HG03095 (cell line): ENCODE results near the gene RPA3.

Experiments
- ATAC-seq: cut with Tn5 transposase; IDR thresholded peaks from one replicate; pipeline ENCODE4 v1.9.1; 2021; ENCODE audit warnings: moderate library complexity; ENCODE audit not compliant: unreplicated experiment

RPA3 gene

DNA sequence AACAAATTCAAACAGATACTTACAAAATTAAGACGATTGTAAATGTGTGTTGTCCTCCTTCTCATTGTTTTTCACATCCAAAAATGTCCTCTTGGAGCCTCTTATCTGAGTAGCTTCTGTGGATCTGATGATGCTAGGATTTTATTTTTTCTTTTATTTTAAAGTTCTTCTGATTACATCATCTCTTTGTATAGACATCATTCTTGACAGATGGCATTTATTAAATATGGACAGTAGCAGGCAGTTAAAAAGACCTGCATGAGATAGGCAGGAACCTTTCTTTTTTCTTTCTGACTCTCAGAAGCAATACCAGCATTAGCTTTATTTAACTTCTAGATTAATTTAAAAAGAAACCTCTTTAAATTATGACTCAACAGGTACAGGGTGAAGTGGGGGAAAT is at the start of gene RPA3:
Gene RPA3, minus strand, starts transcription at position 116 of the 400 bp plus-strand sequence. CDS start 78,189 bp downstream, outside the sequence.
- ATAC-seq = no peak

DNA sequence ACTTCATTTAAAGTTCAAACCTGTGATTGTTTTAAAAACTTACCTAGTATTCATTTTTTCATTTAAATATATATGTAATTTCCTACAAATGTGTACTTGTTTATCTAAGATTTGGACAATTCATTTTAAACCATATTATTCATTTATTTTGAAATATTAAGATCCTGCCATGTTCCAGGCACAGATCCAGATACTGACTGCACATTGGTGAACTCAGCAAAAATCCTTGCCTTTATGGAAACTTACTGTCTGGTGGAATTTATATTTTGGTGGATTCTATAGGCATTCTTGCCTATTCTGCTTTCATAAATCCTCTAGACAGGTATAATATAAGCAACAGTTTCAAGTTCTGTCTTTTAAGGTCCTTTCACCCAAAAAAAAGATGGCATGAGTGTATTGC is 48.3 kb upstream of the RPA3 start:
- ATAC-seq = no peak

DNA sequence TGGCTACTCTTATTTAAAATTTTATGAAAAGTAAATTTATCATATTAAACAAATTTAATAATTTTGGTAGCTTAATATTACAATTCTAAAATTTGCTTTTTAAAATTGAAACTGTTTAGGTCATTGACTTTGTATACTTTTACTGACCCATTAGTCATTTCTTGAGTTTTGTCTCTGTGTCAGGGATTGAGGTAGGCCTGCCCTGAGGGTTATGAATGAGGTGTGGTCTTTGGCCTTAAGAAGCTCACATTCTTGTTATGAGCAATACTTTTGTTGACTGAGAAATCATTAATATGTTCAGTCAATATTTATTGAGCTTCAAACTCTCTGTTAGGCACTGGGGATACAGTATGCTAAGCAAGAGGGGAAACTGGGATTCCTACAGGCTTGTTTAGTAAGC is 47.0 kb upstream of the RPA3 start:
- peak; percentile 64 for ATAC-seq

DNA sequence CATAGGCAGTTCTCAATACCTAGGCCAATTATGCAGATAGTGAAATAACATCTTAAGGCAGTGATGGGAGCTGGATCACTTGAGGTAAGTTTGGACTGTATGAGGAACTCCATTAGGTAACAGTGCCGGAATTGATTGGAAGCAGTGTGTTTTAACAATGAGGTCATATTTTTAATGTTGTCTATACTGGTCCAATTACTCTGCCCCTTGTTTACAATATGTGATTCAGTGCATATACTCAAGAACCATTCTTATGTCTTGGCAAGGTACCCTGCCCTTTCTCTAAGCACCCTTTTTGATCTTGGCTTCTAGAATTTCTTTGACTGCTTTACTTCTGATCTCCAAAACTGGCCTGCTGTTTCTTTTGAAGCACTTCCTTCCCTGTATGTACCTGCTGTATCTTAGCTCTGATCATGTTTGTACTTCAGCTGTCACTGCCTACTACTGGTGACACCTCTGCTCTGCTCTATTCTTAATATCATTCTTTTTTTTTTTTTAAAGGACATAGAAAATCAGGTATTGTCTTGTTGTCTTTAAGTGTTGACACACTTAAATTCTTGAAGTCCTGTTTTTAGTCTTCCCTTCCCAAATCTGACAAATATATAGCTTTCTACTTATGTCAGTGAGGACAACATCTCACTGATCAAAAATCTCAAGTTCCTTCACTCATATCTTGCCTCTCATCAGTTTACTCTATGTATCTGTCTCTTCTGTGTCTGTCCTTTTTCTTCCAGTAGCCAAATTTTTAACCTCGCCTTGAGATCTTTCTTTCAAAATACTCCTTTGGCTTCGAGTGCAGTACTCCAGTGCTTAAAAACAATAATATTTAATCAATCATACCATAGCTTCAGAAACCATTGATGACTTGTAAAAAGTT is 46.4 kb upstream of the RPA3 start:
- ATAC-seq = no peak

DNA sequence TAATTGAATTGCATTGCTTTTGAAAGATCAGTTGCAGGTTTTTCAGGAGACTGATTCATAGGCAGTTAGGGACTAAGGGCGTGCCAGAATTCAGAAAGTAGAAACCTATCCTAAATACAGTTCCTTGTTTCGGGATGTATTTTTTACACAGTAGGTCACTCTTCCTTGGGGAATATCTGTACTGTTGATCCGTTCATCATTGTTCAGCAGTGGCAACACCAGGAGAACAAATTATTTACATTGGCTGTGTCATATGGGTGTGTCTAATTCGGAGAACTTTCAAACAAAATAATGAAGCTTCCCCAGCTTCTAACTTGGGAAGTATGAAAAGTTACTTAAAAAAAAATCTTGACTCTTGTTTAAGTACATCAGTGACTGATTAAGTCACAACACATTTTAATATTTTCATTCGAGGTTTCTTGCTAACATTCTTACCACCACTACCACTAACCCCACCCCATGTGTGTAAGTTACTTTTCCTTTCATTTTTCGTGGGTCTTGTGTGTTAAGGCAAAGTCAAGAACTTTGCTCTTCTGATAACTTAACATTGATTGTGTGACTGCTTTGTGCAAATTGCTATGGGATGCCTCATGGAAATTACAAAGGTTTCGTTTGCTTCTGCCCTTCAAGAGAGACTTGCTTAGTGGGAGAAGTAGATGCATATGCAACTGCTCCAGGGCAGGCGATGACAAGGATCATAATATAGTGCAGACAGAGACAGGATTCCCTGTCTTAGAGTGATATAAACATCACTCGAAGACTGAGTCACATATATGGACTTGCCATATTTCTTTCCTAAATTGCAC is 43.8 kb upstream of the RPA3 start:
- ATAC-seq = peak; percentile 56

DNA sequence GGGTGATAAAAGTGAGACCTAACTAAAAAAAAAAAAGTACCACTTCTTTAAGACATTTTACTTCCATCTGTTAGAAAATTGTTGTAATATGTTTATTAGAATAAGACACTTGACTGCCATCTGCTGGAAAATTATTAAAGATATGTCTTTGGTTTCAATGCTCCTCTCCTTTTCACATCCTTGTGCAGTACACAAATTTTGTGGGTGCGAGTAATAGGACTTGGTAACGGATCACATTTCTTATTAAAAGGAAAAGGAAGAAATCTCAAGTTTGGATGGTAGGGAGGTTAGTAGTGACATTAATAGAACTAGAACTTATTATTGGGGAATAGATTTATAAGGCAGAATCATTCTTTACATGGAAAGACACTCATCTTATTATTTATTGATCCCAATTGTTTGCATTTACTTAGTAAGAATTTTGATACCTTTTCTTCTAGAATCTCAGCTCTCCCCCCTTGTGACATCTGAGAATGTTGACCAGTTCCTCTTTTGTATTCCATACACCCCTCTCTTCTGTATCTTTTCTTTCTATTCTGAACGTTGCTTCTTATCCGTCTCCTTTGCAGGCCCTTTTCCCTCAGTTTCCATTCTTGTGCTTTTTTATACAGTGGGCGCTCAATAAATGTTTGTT is 43.0 kb upstream of the RPA3 start:
- ATAC-seq = no peak

DNA sequence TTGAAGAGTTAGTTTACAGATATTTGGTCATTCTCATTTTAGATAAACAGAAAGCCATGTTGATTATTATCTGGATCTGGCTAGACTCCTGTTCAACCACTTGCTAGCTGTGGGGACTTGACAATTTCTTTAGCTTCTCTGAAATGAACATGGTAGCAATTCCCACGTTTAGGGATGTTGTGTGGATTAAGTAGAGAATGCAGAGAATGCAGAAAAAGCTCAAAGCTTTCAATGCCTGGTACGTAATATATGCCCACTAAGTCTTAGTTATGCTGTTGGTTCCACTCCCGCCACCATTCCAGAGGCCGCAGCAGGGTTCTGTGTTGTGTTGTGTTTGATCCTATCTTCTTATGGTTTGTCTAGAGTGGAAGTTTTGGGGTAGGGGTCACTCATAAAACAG is 39.2 kb upstream of the RPA3 start:
- ATAC-seq = no peak

DNA sequence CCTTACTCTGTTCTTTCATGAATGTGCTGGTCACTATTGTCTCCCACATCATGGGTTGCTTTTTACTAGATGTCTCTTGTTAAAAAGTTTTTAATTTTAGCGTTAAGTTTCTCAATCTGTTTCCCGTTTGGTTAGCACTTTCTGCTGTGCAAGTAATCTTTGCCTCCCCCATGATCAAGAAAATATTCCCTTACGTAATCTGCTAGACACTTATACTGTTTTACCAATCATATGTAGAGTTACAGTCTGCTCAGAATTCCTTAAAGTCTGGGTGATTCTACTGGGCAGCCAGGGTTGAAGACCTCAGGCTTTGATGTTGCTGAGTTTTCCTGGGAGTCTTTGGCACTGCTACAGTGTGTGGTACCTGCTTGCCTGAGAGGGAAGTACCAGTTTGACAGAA is 38.2 kb upstream of the RPA3 start:
- no peak for ATAC-seq

DNA sequence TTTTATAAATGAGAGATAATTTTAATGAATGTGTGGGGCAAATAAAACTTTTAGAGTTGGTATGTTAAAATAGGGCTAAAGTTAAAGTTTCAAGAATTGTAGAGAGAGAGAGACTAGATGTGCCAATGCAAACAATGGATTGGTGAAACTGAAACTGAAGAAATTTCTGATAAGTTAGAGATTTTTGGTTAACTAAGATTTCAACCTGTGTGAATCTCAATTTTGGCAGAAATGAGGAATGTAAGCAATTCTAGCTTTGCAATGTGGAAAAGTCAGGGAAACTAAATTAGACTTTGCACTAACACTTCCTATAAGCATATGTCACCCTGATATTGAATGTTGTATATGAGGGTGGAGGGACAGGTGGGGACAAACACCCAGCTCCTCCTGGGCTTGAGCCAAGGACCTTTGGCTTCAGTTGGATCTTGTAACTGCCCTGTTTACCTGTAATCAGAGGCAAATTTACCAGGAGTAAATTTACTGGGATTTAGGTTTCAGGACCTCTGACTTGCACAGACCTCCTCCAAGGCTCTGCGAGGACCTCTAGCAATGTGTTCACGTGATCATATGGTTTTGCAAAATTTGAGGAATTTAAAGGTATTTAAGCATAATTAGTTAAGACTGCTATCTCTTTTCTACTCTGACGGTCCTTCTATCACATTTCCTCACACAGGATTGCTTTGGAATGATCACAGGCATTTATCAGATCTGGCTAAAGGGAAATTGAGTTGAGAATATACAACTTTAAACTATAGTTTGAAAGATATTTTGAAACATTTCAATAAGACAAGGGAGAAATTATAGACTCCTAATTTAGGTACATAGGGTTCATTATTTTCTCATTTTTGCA is 33.1 kb upstream of the RPA3 start:
- ATAC-seq = no peak

DNA sequence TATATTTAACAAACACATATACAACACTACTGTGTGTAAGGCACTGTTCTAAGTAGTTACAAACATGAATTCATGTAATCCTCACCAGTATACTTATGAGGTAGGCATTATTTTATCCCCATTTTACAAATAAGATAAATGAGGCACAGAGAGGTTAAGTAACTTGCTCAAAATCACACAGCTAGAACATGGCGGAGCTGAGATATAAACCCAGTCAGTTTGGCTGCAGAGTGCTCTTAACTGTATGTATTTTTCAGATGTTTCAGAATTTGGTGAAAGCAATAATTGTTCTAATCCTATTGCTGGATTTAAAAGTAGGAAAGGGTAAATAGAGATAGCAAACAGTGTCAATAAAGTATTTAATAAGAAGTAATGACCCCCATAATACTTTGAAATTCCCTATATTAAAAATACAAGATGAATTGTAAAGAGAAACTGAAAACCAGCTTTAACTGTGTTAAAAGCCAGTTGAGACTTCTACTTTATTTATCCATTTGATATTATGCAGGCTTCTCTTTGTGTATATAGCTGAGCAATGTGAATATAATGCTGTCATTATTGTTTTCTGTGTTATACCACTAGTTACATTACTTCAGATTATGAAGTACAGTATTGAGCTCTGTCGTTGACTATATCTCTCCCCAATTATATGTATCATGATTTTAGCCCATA is 32.3 kb upstream of the RPA3 start:
- no peak for ATAC-seq

DNA sequence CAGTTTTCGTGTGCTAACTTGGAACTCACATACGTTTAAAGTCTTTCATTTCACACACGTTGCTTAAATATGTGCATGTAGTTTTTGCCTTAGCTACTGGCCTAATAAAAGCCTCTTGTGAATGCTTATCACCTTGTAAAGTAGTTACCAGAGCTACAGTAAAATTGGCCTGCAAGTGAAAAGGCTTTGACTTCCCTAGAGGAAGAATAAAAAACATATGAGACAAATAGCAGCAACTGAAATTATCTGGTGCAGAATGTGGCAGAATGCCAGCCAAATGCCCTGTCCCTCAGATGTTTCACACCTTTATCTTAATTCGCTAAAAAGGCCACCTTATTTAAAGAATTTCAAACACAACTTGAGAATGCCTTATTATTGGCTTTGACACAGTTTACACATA is 28.1 kb upstream of the RPA3 start:
- no peak for ATAC-seq

DNA sequence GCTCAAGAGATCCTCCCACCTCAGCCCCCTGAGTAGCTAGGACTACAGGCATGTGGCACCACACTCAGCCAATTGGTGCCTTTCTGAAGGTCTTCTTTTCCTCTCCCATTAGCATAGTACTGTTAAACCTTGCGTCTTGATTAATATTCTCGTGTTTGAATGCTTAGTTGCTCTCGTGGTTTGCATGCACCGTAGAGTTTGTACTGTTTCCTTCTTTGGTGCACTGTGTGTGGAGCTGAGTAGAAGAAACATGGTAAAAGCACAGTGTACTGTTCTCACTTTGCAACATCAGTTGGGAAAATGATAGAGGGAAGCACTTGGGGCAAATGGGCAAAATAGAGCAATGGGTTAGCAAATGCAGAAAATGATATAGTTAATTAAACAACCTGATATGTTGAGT is 27.6 kb upstream of the RPA3 start:
- ATAC-seq = no peak

DNA sequence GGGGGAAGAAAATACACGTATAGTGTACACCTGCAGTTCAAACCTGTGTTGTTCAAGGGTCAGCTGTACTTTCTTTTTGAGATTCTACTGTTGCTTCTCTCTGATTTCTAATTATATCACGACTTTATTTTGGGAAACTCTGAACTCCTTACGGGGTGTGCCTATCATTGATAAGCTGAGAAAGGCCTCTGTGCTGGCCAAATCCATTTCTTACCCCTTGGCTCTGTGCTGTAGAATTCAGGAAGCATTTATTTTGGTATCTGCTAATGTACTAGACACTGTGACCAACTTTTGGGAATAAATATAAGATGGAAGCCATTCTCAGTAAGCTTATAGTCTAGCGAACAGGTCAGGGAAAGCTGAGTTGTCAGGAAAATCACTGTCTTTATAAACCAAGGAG is 26.9 kb upstream of the RPA3 start:
- no peak for ATAC-seq

DNA sequence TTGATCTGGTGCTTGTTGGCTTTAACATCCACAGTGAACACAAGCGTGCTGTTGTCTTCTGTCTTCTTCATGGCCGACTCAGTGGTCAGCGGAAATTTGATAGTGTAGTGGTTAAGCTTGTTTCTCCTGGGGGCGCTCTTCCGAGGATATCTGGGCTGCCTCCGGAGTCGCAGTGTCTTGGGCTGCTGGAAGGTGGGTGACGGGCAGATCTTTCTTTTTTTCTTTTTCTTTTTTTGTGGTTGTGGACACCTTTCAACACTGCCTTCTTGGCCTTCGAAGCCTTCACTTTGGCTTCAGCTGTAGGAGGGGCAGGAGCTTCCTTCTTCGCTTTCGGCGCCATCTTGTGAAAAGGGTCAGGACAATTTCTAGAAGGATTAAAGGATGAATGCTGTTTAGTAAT is 23.8 kb upstream of the RPA3 start:
- ATAC-seq = no peak

DNA sequence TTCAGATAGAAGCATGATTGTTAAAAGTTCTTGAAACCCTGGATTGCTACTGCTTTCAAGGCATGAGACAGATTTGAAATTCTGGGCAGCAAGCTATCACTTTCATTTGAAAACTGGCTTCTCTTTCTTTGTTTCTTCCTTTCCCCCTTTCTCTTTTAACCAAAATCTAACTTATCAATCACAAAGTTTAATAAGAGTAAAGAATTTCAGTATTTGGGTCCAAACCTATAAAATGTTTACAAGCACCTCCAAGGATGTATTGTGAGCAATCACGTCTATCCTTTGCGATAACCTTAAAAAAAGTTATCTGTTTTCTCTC is 21.6 kb upstream of the RPA3 start:
- ATAC-seq = peak; percentile 30

DNA sequence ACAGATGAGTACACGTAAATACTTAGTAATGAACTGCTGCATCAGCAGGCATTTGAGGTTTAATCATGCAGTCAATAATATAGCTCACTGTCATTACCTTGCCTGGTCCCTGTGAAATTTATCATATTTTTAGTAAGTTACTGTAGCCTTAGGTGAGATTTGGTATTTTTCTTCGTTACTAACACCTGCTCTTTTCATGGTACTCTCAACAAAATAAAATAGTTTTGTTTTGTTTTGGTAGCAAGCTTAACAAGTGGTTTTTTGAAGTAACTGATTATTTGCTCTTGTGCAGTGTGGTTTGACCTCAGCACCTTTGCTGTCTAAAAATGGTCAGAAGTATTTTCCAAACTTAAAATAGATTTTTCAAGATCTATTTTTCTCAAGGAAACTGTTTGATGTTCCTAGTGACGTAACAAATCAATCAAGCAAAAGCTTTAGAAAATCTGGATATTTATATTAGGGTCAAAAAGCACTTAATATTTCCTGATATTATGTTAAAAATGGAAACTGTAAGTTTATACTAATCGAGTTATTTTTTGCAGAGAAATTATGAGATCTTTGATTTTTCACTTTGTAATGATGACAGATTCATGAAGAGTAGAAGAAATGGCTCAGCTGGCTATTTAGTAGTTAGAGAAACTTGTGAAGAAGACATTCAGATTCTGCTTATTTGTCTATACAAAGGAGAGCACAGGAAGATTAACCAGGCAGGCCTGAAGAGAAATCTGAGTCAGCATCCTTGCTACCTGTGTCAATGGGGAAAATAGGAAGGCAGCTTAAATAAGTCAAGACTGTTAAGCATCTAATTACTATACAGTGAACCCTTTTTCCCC is 21.0 kb upstream of the RPA3 start:
- peak; percentile 72 for ATAC-seq

DNA sequence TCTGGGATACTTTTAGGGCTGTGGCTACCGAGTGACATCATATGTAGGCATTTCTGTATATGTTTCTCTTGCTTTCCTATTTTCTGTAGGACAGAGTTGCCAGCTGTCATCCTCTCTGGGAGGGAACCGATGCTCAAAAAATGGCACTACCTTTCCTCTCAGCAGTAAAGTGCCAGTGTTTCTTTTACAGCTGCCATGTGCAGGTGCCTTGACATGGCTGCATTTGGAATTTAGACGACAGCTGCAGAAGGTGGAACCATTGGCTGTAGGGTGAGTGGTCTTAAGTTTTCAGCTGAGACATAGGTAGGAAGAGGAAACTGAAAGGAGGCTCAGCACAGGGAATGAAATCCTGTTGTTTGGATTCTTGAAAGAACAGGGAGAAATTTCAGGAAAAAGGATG is 20.2 kb upstream of the RPA3 start:
- ATAC-seq = no peak

DNA sequence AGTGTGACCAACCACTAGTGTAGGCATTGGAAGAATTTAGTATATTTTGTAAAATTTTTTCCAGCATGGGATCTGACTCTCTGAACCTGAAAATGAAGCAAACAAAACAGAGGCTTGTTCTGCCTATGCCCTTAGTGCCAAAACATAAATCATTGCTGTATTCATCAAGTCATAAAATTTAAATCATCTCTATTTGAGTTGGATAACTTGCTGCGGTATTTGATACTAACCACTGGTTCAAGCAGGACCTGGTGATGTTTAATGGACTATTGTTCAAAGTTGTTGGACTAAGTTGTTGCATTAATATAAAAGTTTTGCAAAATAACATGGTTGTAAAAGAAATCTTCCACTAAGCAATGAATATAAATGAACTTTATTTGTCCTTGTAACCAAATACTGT is 19.8 kb upstream of the RPA3 start:
- no peak for ATAC-seq

DNA sequence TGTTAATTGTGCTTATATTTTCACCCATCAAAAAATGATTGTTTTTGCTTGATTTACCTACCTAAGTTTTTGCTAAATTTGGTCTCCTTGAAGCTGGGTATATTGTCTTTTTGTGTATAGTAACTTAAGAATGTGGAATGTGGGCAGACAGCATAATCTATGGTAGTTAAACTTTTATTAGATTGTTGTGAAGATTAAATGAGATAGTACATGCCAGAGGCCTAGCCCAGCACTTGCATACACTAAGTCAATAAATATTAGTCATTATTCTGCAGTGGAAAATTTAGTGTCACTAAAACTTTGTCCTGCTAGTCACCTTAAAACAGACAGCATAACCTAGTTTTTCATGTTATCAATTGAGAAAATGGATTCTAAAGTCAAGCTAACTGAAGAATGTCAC is 19.3 kb upstream of the RPA3 start:
- no peak for ATAC-seq

DNA sequence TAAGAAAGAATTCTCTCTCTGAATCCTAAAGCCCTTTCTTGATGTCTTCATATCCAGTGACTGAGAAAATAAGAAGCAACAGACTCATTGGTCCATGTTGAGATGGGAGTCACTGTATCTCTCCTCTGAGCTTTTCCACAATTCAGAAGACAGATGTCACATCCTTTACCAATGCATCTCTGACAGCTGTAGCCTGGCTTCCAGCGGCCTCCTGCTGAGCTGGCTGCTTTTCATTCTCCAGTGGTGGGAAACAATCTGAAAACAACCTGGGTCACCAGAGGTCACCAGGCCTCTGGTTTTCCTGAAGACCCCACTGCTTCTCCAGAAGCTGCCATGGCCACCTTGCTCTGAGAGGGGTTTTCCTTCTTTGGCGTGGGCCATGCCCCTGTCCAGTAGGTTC is 18.3 kb upstream of the RPA3 start:
- no peak for ATAC-seq
